Upper lobe of left lung (tissue), 4 donors: ENCODE measurements around the gene RAPGEF5.
"Not testable (repeated sequence)": the region's sequence is repeated elsewhere in the genome, so short reads cannot be mapped to it uniquely, and the experiment has no call there.

Experiments used
- POLR2A ChIP-seq, 4 donors: fragments of 450-650 bp; IDR thresholded peaks; one replicate each; pipeline ENCODE4 v1.5.1; 2016 to 2017; ENCODE audit warnings: antibody characterized with exemption in 4 of 4, mild to moderate bottlenecking in 2 of 4
- TF ChIP-seq, protein P1 (sequence below), 6 experiments: fragments of 450-650 bp in 4 of 6; fragments of 200-600 bp in 2 of 6; sonication (generic) in 2 of 6; IDR thresholded peaks; one replicate each; pipeline ENCODE4 v1.5.1; 2016 to 2019; ENCODE audit warnings: antibody characterized with exemption in 6 of 6

DNA sequence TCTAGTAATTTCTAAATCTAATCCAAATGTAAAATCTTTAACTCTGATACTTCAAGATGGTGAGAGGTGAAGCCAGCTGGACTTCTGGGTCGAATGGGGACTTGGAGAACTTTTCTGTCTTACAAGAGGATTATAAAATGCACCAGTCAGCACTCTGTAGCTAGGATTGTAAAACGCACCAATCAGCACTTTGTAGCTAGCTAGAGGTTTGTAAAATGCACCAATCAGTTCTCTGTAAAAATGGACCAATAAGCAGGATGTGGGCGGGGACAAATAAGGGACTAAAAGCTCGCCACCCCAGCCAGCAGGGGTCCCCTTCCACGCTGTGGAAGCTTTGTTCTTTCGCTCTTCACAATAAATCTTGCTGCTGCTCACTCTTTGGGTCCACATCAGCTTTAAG, 278.1 kb downstream of the RAPGEF5 start:
- TF ChIP-seq POLR2A (IDR thresholded peaks at IDR 0.05), result not testable (repeated sequence)
- TF ChIP-seq, protein P1, sequence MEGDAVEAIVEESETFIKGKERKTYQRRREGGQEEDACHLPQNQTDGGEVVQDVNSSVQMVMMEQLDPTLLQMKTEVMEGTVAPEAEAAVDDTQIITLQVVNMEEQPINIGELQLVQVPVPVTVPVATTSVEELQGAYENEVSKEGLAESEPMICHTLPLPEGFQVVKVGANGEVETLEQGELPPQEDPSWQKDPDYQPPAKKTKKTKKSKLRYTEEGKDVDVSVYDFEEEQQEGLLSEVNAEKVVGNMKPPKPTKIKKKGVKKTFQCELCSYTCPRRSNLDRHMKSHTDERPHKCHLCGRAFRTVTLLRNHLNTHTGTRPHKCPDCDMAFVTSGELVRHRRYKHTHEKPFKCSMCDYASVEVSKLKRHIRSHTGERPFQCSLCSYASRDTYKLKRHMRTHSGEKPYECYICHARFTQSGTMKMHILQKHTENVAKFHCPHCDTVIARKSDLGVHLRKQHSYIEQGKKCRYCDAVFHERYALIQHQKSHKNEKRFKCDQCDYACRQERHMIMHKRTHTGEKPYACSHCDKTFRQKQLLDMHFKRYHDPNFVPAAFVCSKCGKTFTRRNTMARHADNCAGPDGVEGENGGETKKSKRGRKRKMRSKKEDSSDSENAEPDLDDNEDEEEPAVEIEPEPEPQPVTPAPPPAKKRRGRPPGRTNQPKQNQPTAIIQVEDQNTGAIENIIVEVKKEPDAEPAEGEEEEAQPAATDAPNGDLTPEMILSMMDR (IDR thresholded peaks at IDR 0.05), result not testable (repeated sequence)
